A549 (cell line): Measurements from ENCODE around the gene STX8. TPM values are rescaled to one million over a fixed set of nuclear protein-coding genes. Genes with fewer than 3 reads are reported as not detected.

ENCODE experiments used
- ATAC-seq, 2 experiments: fragments of 200-7000 bp in 1 of 2; fragments of >200 bp in 1 of 2; cut with Nextera tagmentation in 1 of 2; cut with Tn5 transposase in 1 of 2; 3 replicates each; pipeline versions ENCODE4 v1.8.0 to v1.9.1; 2018 to 2020; ENCODE audit warnings: mild to moderate bottlenecking in 1 of 2, moderate library complexity in 1 of 2
- CTCF ChIA-PET: fragments of 300-600 bp; sonication (Branson Sonifier 250); formaldehyde crosslinking; extraction: SDS; loops from one replicate; lab custom pipeline; 2021; ENCODE audit warnings: antibody characterized with exemption, inconsistent platforms; lab: Yijun Ruan, JAX
- POLR2A ChIA-PET: fragments of 350-600 bp; formaldehyde crosslinking; extraction: SDS; loops from one replicate; lab custom pipeline; 2021; ENCODE audit warnings: antibody characterized with exemption, inconsistent platforms; lab: Yijun Ruan, JAX
- DNase-seq, 2 experiments: peaks; one replicate each; pipeline versions ENCODE4 v3.0.0 to v3.0.0-alpha.2; 2011 to 2016; ENCODE audit warnings: low read depth in 1 of 2, low spot score in 1 of 2
- FAIRE-seq: peaks from 2 replicates; lab custom pipeline; 2011; peaks lifted over from hg19 to GRCh38; lab: Jason Lieb, UNC
- H3K27ac ChIP-seq, 2 experiments: fragments of >200 bp; sonication (Bioruptor Twin); formaldehyde crosslinking; 3 replicates each; pipeline ENCODE4 v1.5.1; 2016 to 2017
- H3K4me1 ChIP-seq: fragments of >200 bp; sonication (Bioruptor Twin); formaldehyde crosslinking; 3 replicates; pipeline ENCODE4 v1.6.1; 2016
- H3K4me2 ChIP-seq: fragments of >200 bp; sonication (Bioruptor Twin); formaldehyde crosslinking; 3 replicates; pipeline ENCODE4 v1.6.1; 2016
- H3K4me3 ChIP-seq: fragments of >200 bp; sonication (Bioruptor Twin); formaldehyde crosslinking; 3 replicates; pipeline ENCODE4 v1.5.1; 2016
- H3K9me3 ChIP-seq: fragments of >200 bp; sonication (Bioruptor Twin); formaldehyde crosslinking; 3 replicates; pipeline ENCODE4 v1.6.1; 2016
- CBX8 ChIP-seq: fragments of 200-600 bp; sonication (generic); IDR thresholded peaks from 2 replicates; pipeline ENCODE4 v1.6.1; 2016
- CEBPB ChIP-seq, 2 experiments: fragments of >200 bp in 1 of 2; sonication (Bioruptor Twin) in 1 of 2; formaldehyde crosslinking in 1 of 2; IDR thresholded peaks; 2 replicates each; pipeline ENCODE4 v1.6.1; 2012 to 2016
- CHD2 ChIP-seq: fragments of 150-350 bp; IDR thresholded peaks from 2 replicates; pipeline ENCODE4 v1.6.1; 2014; ENCODE audit warnings: low read length; ENCODE audit not compliant: partially characterized antibody
- CHD4 ChIP-seq: fragments of 200-600 bp; sonication (generic); IDR thresholded peaks from 2 replicates; pipeline ENCODE4 v1.6.1; 2016; ENCODE audit warnings: antibody characterized with exemption, mild to moderate bottlenecking, borderline replicate concordance
- FOSL2 ChIP-seq, 2 experiments: fragments of 450-650 bp in 1 of 2; fragments of >200 bp in 1 of 2; sonication (Bioruptor Twin) in 1 of 2; formaldehyde crosslinking; IDR thresholded peaks; 2 replicates each; pipeline versions ENCODE4 v1.5.0 to v1.6.1; 2016 to 2020; ENCODE audit warnings: mild to moderate bottlenecking in 1 of 2, moderate library complexity in 1 of 2
- HEYL ChIP-seq: fragments of 250-450 bp; sonication (Bioruptor Pico); IDR thresholded peaks from 2 replicates; pipeline ENCODE4 v1.8.0; 2021; ENCODE audit warnings: mild to moderate bottlenecking, moderate library complexity
- HOXA7 ChIP-seq: fragments of 250-450 bp; sonication (Bioruptor Pico); IDR thresholded peaks from 2 replicates; pipeline ENCODE4 v1.5.0; 2020; ENCODE audit warnings: mild to moderate bottlenecking, moderate library complexity
- HOXB13 ChIP-seq: fragments of 250-450 bp; sonication (Bioruptor Pico); IDR thresholded peaks from 2 replicates; pipeline ENCODE4 v1.5.0; 2020; ENCODE audit warnings: low read depth, mild to moderate bottlenecking, moderate library complexity
- JUN ChIP-seq, 2 experiments: fragments of >200 bp; sonication (Bioruptor Twin); formaldehyde crosslinking; IDR thresholded peaks; 2 replicates in 1 of 2; 3 replicates in 1 of 2; pipeline ENCODE4 v1.6.1; 2016 to 2017
- JUNB ChIP-seq: fragments of >200 bp; sonication (Bioruptor Twin); formaldehyde crosslinking; IDR thresholded peaks from 2 replicates; pipeline ENCODE4 v1.6.1; 2016
- KDM1A ChIP-seq: fragments of 200-600 bp; sonication (generic); IDR thresholded peaks from 2 replicates; pipeline ENCODE4 v1.6.1; 2016; ENCODE audit warnings: low read depth, mild to moderate bottlenecking
- KDM5A ChIP-seq: fragments of 200-600 bp; sonication (generic); IDR thresholded peaks from 2 replicates; pipeline ENCODE4 v1.6.1; 2016; ENCODE audit warnings: antibody characterized with exemption, mild to moderate bottlenecking
- MAZ ChIP-seq: fragments of 150-350 bp; IDR thresholded peaks from 2 replicates; pipeline ENCODE4 v1.6.1; 2014; ENCODE audit warnings: antibody characterized with exemption, low read depth, low read length, borderline replicate concordance
- NR3C1 ChIP-seq: fragments of >200 bp; sonication (Bioruptor Twin); formaldehyde crosslinking; IDR thresholded peaks from 3 replicates; pipeline ENCODE4 v1.6.1; 2017
- RCOR1 ChIP-seq: fragments of 150-350 bp; IDR thresholded peaks from 2 replicates; pipeline ENCODE4 v1.6.1; 2014; ENCODE audit warnings: antibody characterized with exemption, low read length, low read depth
- SMC3 ChIP-seq: fragments of >200 bp; sonication (Bioruptor Twin); formaldehyde crosslinking; IDR thresholded peaks from 3 replicates; pipeline ENCODE4 v1.6.1; 2018; ENCODE audit warnings: inconsistent platforms
- SREBF2 ChIP-seq: fragments of 450-650 bp; IDR thresholded peaks from 2 replicates; pipeline ENCODE4 v1.6.1; 2014; ENCODE audit warnings: mild to moderate bottlenecking, moderate library complexity
- TP53 ChIP-seq: fragments of 250-450 bp; sonication (Bioruptor Pico); IDR thresholded peaks from 2 replicates; pipeline ENCODE4 v1.5.0; 2021; ENCODE audit warnings: mild to moderate bottlenecking, moderate library complexity
- USF2 ChIP-seq: fragments of 450-650 bp; IDR thresholded peaks from 2 replicates; pipeline ENCODE4 v1.6.1; 2014; ENCODE audit warnings: antibody characterized with exemption
- WGBS: methylation state at CpG from one replicate; pipeline ENCODE4 v1.1.6; 2017; ENCODE audit errors: missing lambda C conversion rate; 5-methylcytosine and 5-hydroxymethylcytosine counted together
- polyA plus RNA-seq, 4 experiments: library from polyadenylated mRNA; depleted of rRNA in 3 of 4; stranded (reverse); fragments of >200 nt; fragmentation: RNase III in 1 of 4; extraction: RNeasy Plus Mini Kit Qiagen cat#74134 plus additional on column Dnase treatment in 1 of 4; gene quantifications; 2 replicates in 3 of 4; 3 replicates in 1 of 4; pipeline ENCODE4 v1.2.3, GENCODE V29; 2011 to 2017
- TF ChIP-seq, protein P1 (sequence below): fragments of 250-450 bp; sonication (Bioruptor Pico); IDR thresholded peaks from 2 replicates; pipeline ENCODE4 v1.5.0; 2021; ENCODE audit warnings: mild to moderate bottlenecking, moderate library complexity, borderline replicate concordance
- TF ChIP-seq, protein P2 (sequence below): fragments of 250-450 bp; sonication (Bioruptor Pico); IDR thresholded peaks from 2 replicates; pipeline ENCODE4 v1.5.0; 2020; ENCODE audit warnings: low read depth, mild to moderate bottlenecking, moderate library complexity

Gene STX8
- polyA plus RNA-seq, 2 of the 4 experiments (the other 2 are of a cell fraction) = 93.6 to 168 TPM

DNA sequence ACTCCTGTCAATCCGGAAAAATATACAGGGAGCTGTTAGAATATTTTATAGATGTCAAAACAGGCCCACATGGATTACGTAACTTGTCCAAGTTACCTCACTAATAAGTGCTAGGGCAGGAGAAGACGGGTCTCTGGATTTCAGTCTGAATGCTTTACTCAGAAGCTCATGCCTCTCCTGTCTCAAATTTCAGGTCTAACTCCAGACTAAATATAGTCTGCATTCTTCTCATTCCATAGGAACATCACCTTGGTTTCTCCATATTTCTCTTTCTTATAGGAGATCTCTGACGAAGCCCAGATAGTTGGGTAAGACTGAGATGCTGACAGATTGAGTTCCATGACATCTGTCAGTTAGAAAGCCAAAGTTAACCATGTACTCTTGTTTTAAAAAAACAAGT is 174.2 kb downstream of the STX8 start:
- DNase-seq = peak; percentile 28 to 34
- TF ChIP-seq CEBPB (IDR thresholded peaks at IDR 0.05) (peak; percentile 55 to 61; a peak in 3 of 4 replicates), USF2 (no peak)
- TF ChIP-seq, all 56 proteins: peak for 1
- FAIRE-seq (peak; percentile 54), ATAC-seq (peak; percentile 56 to 66; a peak in 5 of 6 replicates)
- CTCF ChIA-PET = interaction anchor here (1.0 kb wide), 1 partner anchor 17 kb away, joined by 3 read pairs; no protein-coding TSS in a partner anchor
- H3K27ac ChIP-seq = no peak overlapping the region
- H3K4me1 ChIP-seq = peaks cover 10% of the 10 kb centered on the region; the same call in 2 of the 3 replicates
- H3K4me2 ChIP-seq = peak overlapping the region; percentile 38
- POLR2A ChIA-PET = interaction anchor here (0.6 kb wide), 1 partner anchor 8 kb away, joined by 3 read pairs; no protein-coding TSS in a partner anchor
- H3K4me3 ChIP-seq = no peak overlapping the region
- no peaks in the 10 kb centered on the region for H3K9me3 ChIP-seq
- 55% methylated on average over 4 of the region's 4 CpGs for WGBS

DNA sequence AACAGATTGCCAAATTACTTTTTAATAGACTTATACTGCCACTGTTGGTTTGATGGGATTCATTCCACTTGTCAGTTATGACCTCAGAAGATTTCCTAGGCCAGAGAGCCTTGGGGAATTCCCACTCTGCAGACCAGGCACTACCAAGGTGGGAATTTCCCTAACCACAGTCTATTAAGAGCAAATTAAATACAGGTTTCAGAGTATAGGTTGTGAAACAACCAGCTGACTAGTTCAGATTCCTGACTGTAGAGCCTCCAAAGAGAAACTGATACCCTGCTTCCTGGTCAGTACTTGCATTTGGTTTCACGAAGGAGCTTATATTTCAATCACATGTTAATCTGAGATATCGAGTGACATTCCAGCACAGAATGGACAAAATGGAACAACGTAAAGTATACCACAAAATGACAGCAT is 186.5 kb downstream of the STX8 start:
- 73% methylated on average over 3 of the region's 3 CpGs for WGBS
- no peak overlapping the region for H3K4me2 ChIP-seq
- ATAC-seq = peak; percentile 64 to 83; a peak in 5 of 6 replicates
- peak; percentile 46 for FAIRE-seq
- TF ChIP-seq CHD2 = no peak
- peak in 1 of 2 experiments; percentile 42; a peak in 1 of 4 replicates for TF ChIP-seq CEBPB (IDR thresholded peaks at IDR 0.05)
- TF ChIP-seq FOSL2 (IDR thresholded peaks at IDR 0.05) = no peak
- 0 out of 2 replicates have a peak, but pooled peaks have one; percentile 17 for TF ChIP-seq FOSL2 (CRISPR knock-in tag; IDR thresholded peaks at IDR 0.05)
- TF ChIP-seq, all 56 proteins: peak for 2
- POLR2A ChIA-PET = no interaction called here
- H3K4me1 ChIP-seq = peaks cover 18% of the 10 kb centered on the region
- no peak overlapping the region for H3K4me3 ChIP-seq
- DNase-seq = peak; percentile 40 to 53
- CTCF ChIA-PET = interaction anchor here (0.6 to 1.3 kb wide), 5 partner anchors 13 to 738 kb away, joined by 3 to 5 read pairs (median 4); no protein-coding TSS in a partner anchor
- peaks cover 18% of the 10 kb centered on the region; the same call in 1 of the 3 replicates for H3K9me3 ChIP-seq
- H3K27ac ChIP-seq = no peak overlapping the region

DNA sequence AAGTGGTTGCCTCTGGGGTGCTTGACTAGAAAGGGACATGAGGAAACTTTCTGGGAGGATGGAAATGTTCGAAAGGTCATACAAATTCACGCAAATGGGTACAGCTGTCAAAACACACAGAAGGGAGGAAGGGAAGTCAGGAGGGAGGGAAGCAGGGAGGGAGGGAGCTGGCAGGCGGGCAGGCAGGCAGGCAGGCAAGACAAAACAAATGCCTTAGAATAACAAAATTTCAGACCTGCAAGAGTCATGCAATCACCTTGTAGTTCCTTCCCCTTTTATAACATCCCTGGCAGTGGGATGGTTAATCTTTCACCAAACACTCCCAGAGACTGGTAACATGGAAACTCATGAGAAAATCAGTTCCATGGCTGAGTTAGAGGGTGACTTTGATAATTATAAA is 189.2 kb downstream of the STX8 start:
- no peaks in the 10 kb centered on the region for H3K9me3 ChIP-seq
- peak overlapping the region; percentile 47 for H3K4me2 ChIP-seq
- no peak overlapping the region for H3K4me3 ChIP-seq
- WGBS = 57% methylated on average over 3 of the region's 3 CpGs
- H3K4me1 ChIP-seq = peaks cover 18% of the 10 kb centered on the region
- POLR2A ChIA-PET = interaction anchor here (0.6 kb wide), 1 partner anchor 35 kb away, joined by 4 read pairs; no protein-coding TSS in a partner anchor
- no peak for TF ChIP-seq KDM1A
- TF ChIP-seq, protein P1, sequence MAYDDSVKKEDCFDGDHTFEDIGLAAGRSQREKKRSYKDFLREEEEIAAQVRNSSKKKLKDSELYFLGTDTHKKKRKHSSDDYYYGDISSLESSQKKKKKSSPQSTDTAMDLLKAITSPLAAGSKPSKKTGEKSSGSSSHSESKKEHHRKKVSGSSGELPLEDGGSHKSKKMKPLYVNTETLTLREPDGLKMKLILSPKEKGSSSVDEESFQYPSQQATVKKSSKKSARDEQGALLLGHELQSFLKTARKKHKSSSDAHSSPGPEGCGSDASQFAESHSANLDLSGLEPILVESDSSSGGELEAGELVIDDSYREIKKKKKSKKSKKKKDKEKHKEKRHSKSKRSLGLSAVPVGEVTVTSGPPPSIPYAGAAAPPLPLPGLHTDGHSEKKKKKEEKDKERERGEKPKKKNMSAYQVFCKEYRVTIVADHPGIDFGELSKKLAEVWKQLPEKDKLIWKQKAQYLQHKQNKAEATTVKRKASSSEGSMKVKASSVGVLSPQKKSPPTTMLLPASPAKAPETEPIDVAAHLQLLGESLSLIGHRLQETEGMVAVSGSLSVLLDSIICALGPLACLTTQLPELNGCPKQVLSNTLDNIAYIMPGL = no peak
- no peak for TF ChIP-seq CBX8
- DNase-seq = no peak
- CTCF ChIA-PET = interaction anchor here (1.0 to 1.6 kb wide), 3 partner anchors 94 to 137 kb away, joined by 3 to 5 read pairs (median 3); no protein-coding TSS in a partner anchor
- no peak for FAIRE-seq
- ATAC-seq = peak; percentile 45 to 56
- H3K27ac ChIP-seq = peak overlapping the region in 1 of 2 experiments; percentile 34; a peak in 1 of 6 replicates

DNA sequence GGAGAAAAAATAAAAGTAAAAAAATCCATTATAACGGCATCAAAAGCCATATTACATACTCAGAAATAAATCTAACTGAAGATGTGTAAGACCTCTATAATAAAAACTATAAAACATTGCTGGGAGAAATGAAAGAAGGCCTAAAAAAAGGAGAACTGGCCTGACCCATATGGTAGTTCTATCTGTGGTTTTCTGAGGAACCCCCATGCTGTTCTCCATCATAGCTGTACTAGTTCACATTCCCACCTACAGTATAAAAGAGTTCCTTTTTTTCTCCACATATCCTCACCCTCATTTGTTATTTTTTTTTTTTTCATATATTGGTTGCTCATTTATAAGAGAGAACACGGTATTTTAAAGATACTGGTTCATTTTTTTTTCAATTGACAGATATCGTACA is 191.8 kb downstream of the STX8 start:
- FAIRE-seq = no peak
- TF ChIP-seq MAZ (no peak), HEYL (CRISPR knock-in tag) (no peak), SREBF2 (no peak), TP53 (CRISPR knock-in tag) (no peak), SMC3 (no peak), HOXA7 (CRISPR knock-in tag) (no peak), HOXB13 (CRISPR knock-in tag) (no peak), CHD2 (no peak), KDM5A (no peak), JUN (IDR thresholded peaks at IDR 0.05) (no peak), RCOR1 (no peak), JUNB (no peak), CHD4 (no peak), NR3C1 (no peak)
- TF ChIP-seq, protein P1 = no peak
- TF ChIP-seq, protein P2, sequence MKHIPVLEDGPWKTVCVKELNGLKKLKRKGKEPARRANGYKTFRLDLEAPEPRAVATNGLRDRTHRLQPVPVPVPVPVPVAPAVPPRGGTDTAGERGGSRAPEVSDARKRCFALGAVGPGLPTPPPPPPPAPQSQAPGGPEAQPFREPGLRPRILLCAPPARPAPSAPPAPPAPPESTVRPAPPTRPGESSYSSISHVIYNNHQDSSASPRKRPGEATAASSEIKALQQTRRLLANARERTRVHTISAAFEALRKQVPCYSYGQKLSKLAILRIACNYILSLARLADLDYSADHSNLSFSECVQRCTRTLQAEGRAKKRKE (CRISPR knock-in tag) = no peak
- ATAC-seq = no peak

More for the DNA sequence above, 191.8 kb downstream of the STX8 start:
- WGBS = 91% methylated on average over 3 of the region's 3 CpGs
- ChIA-PET CTCF (interaction anchor here (0.6 to 1.1 kb wide), 3 partner anchors 19 to 317 kb away, joined by 3 read pairs; no protein-coding TSS in a partner anchor), POLR2A (no interaction called here)
- H3K27ac ChIP-seq = no peak overlapping the region
- peaks cover 13% of the 10 kb centered on the region for H3K4me1 ChIP-seq
- no peaks in the 10 kb centered on the region for H3K9me3 ChIP-seq
- H3K4me3 ChIP-seq = no peak overlapping the region
- no peak for DNase-seq
- no peak overlapping the region for H3K4me2 ChIP-seq
